Stimulated activated CD8-positive, alpha-beta memory T cell treated with anti-CD3 and anti-CD28 coated beads, Interleukin-7, amount 100 ng/mL, for 24 hours (primary cell): ENCODE data around the gene COBL.

Source experiments
- DNase-seq: peaks from one replicate; pipeline ENCODE4 v3.0.0-alpha.2; 2020; ENCODE audit warnings: low read depth

Gene COBL

GRCh38 chr7:51111241-51111940 is 205.2 kb downstream of the COBL start:
- DNase-seq = no peak

- DNase-seq = no peak
These were observed 208.5 kb downstream of the COBL start for GRCh38 chr7:51108134-51108533.

- no peak for DNase-seq
These were observed 212.3 kb downstream of the COBL start for GRCh38 chr7:51104278-51104677.

- no peak for DNase-seq
These were observed 212.9 kb downstream of the COBL start for GRCh38 chr7:51103718-51104117.

GRCh38 chr7:51102828-51103227 is 213.8 kb downstream of the COBL start:
- DNase-seq = no peak

GRCh38 chr7:51101111-51101757 is 215.4 kb downstream of the COBL start:
- no peak for DNase-seq

- no peak for DNase-seq
These were observed 226.2 kb downstream of the COBL start for GRCh38 chr7:51090411-51090810.

GRCh38 chr7:51085034-51085692 is 231.4 kb downstream of the COBL start:
- DNase-seq = no peak

GRCh38 chr7:51084121-51084520 is 232.5 kb downstream of the COBL start:
- no peak for DNase-seq

- DNase-seq = no peak
These were observed 233.6 kb downstream of the COBL start for GRCh38 chr7:51082940-51083533.

GRCh38 chr7:51082096-51082840 is 234.3 kb downstream of the COBL start:
- no peak for DNase-seq

GRCh38 chr7:51081270-51081890 is 235.2 kb downstream of the COBL start:
- no peak for DNase-seq

- no peak for DNase-seq
These were observed 235.9 kb downstream of the COBL start for GRCh38 chr7:51080622-51081269.

- DNase-seq = no peak
These were observed 236.4 kb downstream of the COBL start for GRCh38 chr7:51080216-51080615.

GRCh38 chr7:51079494-51079893 is 237.1 kb downstream of the COBL start:
- no peak for DNase-seq

- no peak for DNase-seq
These were observed 238.0 kb downstream of the COBL start for GRCh38 chr7:51078653-51079052.

GRCh38 chr7:51077987-51078370 is 238.6 kb downstream of the COBL start:
- no peak for DNase-seq

- DNase-seq = no peak
These were observed 239.2 kb downstream of the COBL start for GRCh38 chr7:51077316-51077986.

GRCh38 chr7:51075681-51076580 is 240.7 kb downstream of the COBL start:
- no peak for DNase-seq

GRCh38 chr7:51073171-51073570 is 243.4 kb downstream of the COBL start:
- no peak for DNase-seq
